GM21528 (cell line): ENCODE measurements around the gene EME2.

Experiments
- ATAC-seq: cut with Tn5 transposase; IDR thresholded peaks from one replicate; pipeline ENCODE4 v1.9.1; 2021; ENCODE audit warnings: mild to moderate bottlenecking, moderate library complexity; ENCODE audit not compliant: unreplicated experiment, low FRiP score

EME2 gene

GRCh38 chr16:1776991-1777374 is 4.4 kb downstream of the EME2 start:
- no peak for ATAC-seq

GRCh38 chr16:1777375-1778199 is 5.0 kb downstream of the EME2 start:
- no peak for ATAC-seq

GRCh38 chr16:1778200-1779179 is 5.9 kb downstream of the EME2 start:
- ATAC-seq, result no peak

- ATAC-seq, result no peak
These were observed 6.7 kb downstream of the EME2 start for GRCh38 chr16:1779234-1779701.

- ATAC-seq, result no peak
These were observed 7.4 kb downstream of the EME2 start for GRCh38 chr16:1779741-1780676.

GRCh38 chr16:1780677-1781072 is 8.1 kb downstream of the EME2 start:
- ATAC-seq, result no peak

GRCh38 chr16:1781254-1781653 is 8.6 kb downstream of the EME2 start:
- ATAC-seq, result no peak

- peak; percentile 4 for ATAC-seq
These were observed 9.3 kb downstream of the EME2 start for GRCh38 chr16:1781758-1782407.

- ATAC-seq, result peak; percentile 82
These were observed 10.0 kb downstream of the EME2 start, which contains the start of the genes NUBP2 and SPSB3 for GRCh38 chr16:1782408-1783264. NUBP2 (plus strand) TSS chr16:1782960; CDS start chr16:1783021, 61 bp downstream. SPSB3 (minus strand) TSS chr16:1782571; CDS start chr16:1781483, 1,088 bp downstream.

GRCh38 chr16:1784977-1785845 is 12.6 kb downstream of the EME2 start:
- no peak for ATAC-seq

- no peak for ATAC-seq
These were observed 13.2 kb downstream of the EME2 start for GRCh38 chr16:1785846-1786170.

- ATAC-seq, result no peak
These were observed 13.8 kb downstream of the EME2 start for GRCh38 chr16:1786242-1787055.

- no peak for ATAC-seq
These were observed 14.4 kb downstream of the EME2 start for GRCh38 chr16:1787056-1787321.

- no peak for ATAC-seq
These were observed 14.9 kb downstream of the EME2 start for GRCh38 chr16:1787322-1788094.

GRCh38 chr16:1788095-1788707 is 15.6 kb downstream of the EME2 start:
- ATAC-seq, result no peak

GRCh38 chr16:1788708-1789100 is 16.1 kb downstream of the EME2 start:
- no peak for ATAC-seq
